Measurements from ENCODE around the gene CACNB4. TPM values are rescaled to one million over a fixed set of nuclear protein-coding genes. Genes with fewer than 3 reads are reported as not detected.

The CACNB4 gene
- total RNA-seq, 1 experiment from 2014 or later: 0.19 TPM

DNA sequence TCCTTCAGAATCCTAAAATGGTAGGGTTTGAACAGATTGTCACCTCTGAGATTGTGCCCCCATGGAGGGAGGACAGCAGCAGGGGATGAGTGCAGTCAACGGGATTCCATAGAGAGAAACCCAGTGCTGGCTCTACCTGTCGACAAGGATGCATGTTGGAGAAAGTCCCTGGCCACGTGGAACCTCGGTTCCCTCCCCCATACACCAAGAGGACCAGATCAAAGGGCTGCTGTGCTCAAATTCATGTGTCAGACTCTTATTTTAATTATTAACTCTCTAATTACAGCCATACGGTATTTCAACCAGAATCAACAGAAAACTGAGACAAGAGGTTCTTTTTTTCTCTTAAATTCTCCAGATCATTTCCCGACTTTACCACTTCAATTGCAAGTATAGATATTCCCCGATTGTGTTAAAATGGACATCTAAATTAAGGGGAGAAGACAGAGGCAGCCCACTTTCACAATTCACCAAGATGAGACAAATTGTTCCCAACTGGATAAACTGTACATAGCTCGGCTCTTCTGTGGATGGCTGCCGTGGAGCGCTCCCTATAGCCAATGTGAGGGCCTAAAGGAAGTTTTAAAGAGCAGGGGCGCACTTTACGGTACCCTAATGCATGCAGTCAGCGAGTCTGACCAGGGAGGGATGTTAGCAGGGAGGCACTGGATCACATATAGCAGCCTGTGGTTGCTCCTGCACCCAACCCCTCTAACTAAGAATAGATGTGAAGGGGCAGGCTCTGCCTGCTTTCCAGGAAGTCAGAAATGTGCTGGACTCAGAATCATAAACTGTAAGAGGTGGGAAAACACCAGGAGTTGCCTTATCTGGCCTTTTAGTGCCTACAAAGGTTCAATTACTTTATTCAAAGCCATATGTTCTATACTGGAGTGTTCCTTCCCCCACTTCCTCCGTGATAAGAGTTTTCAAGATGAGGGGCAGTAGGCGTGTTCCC is 123.1 kb downstream of the CACNB4 start:
- no TSS peak for BruUV-seq (replicated peaks)
- Histone ChIP-seq H3K4me1 (ENCODE audit: insufficient read depth, low read length, poor library complexity, severe bottlenecking) (no peaks in the 10 kb centered on the region), H3K36me3 (ENCODE audit: insufficient read depth, low read length, poor library complexity, severe bottlenecking) (no peaks in the 10 kb centered on the region), H3K4me3 (ENCODE audit: low read depth, low read length, poor library complexity, severe bottlenecking) (no peak overlapping the region), H3K27ac (ENCODE audit: low read depth, low read length, poor library complexity, severe bottlenecking) (no peak overlapping the region), H3K9me3 (ENCODE audit: low read depth, low read length, poor library complexity, severe bottlenecking) (no peaks in the 10 kb centered on the region), H3K27me3 (replicated peaks; ENCODE audit: insufficient read depth, low read depth, low read length, poor library complexity) (peaks cover 12% of the 10 kb centered on the region)
- intact Hi-C loops (cut with micrococcal nuclease; ENCODE audit: unreplicated experiment): no loop called here
- CTCF ChIA-PET: no interaction called here
- TF ChIP-seq EZH2 (IDR thresholded peaks at IDR 0.05; ENCODE audit: borderline replicate concordance, low read depth, low read length, poor library complexity, severe bottlenecking): no peak
- TF ChIP-seq, protein P1, sequence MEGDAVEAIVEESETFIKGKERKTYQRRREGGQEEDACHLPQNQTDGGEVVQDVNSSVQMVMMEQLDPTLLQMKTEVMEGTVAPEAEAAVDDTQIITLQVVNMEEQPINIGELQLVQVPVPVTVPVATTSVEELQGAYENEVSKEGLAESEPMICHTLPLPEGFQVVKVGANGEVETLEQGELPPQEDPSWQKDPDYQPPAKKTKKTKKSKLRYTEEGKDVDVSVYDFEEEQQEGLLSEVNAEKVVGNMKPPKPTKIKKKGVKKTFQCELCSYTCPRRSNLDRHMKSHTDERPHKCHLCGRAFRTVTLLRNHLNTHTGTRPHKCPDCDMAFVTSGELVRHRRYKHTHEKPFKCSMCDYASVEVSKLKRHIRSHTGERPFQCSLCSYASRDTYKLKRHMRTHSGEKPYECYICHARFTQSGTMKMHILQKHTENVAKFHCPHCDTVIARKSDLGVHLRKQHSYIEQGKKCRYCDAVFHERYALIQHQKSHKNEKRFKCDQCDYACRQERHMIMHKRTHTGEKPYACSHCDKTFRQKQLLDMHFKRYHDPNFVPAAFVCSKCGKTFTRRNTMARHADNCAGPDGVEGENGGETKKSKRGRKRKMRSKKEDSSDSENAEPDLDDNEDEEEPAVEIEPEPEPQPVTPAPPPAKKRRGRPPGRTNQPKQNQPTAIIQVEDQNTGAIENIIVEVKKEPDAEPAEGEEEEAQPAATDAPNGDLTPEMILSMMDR (conservative IDR thresholded peaks at IDR 0.05; ENCODE audit: low read depth, low read length): no peak
- POLR2A ChIA-PET (ENCODE audit: low non-redundant PET): no interaction called here
- DNase-seq (ENCODE audit: low spot score): no peak

DNA sequence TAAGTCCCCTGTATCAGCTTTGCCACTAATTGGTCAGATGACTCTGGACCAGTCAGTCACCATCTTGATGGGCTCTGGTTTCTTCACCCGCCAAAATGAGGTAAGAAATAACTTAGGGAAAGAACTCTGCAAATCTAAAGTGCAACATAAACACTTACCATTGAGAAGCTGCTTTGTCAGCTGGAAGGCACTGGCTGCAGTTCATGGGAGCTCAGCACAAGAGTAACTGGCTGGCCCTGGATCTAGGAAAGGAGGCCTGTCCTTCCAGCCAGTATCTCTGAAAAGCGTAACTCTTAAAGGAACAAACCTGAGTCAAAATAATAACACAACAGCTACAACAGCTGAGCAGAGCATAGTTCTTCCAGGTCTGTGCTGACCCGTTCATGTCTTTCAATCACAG is 123.9 kb downstream of the CACNB4 start:
- ChIA-PET POLR2A (ENCODE audit: low non-redundant PET) (no interaction called here), CTCF (no interaction called here)
- no TSS peak for BruUV-seq (replicated peaks)
- intact Hi-C loops (cut with micrococcal nuclease; ENCODE audit: unreplicated experiment): no loop called here
- Histone ChIP-seq H3K36me3 (ENCODE audit: insufficient read depth, low read length, poor library complexity, severe bottlenecking) (no peaks in the 10 kb centered on the region), H3K27ac (ENCODE audit: low read depth, low read length, poor library complexity, severe bottlenecking) (no peak overlapping the region), H3K4me3 (ENCODE audit: low read depth, low read length, poor library complexity, severe bottlenecking) (no peak overlapping the region), H3K4me1 (ENCODE audit: insufficient read depth, low read length, poor library complexity, severe bottlenecking) (no peaks in the 10 kb centered on the region), H3K9me3 (ENCODE audit: low read depth, low read length, poor library complexity, severe bottlenecking) (no peaks in the 10 kb centered on the region), H3K27me3 (replicated peaks; ENCODE audit: insufficient read depth, low read depth, low read length, poor library complexity) (peaks cover 12% of the 10 kb centered on the region)
- DNase-seq (ENCODE audit: low spot score): no peak
- TF ChIP-seq EZH2 (IDR thresholded peaks at IDR 0.05; ENCODE audit: borderline replicate concordance, low read depth, low read length, poor library complexity, severe bottlenecking): no peak
- TF ChIP-seq, protein P1 (conservative IDR thresholded peaks at IDR 0.05; ENCODE audit: low read depth, low read length): no peak

DNA sequence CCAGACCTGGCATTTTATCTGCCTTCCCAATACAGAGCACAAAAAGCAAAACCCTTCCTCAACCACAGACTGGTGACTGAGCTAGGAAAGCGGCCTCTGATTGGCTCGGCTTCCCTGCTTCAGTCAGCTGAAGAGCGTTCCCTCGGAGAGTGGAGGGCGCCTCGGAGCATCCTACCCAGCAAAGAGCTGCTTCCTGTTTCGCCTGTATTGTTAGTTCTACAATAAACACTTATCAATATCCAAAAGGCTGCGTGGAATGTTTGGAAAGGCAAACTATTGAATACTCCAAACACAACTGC is 125.0 kb downstream of the CACNB4 start:
- Histone ChIP-seq H3K4me3 (ENCODE audit: low read depth, low read length, poor library complexity, severe bottlenecking) (no peak overlapping the region), H3K36me3 (ENCODE audit: insufficient read depth, low read length, poor library complexity, severe bottlenecking) (no peaks in the 10 kb centered on the region), H3K4me1 (ENCODE audit: insufficient read depth, low read length, poor library complexity, severe bottlenecking) (no peaks in the 10 kb centered on the region), H3K9me3 (ENCODE audit: low read depth, low read length, poor library complexity, severe bottlenecking) (no peaks in the 10 kb centered on the region), H3K27ac (ENCODE audit: low read depth, low read length, poor library complexity, severe bottlenecking) (no peak overlapping the region), H3K27me3 (replicated peaks; ENCODE audit: insufficient read depth, low read depth, low read length, poor library complexity) (peaks cover 12% of the 10 kb centered on the region)
- ChIA-PET POLR2A (ENCODE audit: low non-redundant PET) (no interaction called here), CTCF (no interaction called here)
- TF ChIP-seq, protein P1 (conservative IDR thresholded peaks at IDR 0.05; ENCODE audit: low read depth, low read length): no peak
- TF ChIP-seq EZH2 (IDR thresholded peaks at IDR 0.05; ENCODE audit: borderline replicate concordance, low read depth, low read length, poor library complexity, severe bottlenecking): no peak
- no TSS peak for BruUV-seq (replicated peaks)
- DNase-seq (ENCODE audit: low spot score): no peak
- intact Hi-C loops (cut with micrococcal nuclease; ENCODE audit: unreplicated experiment): no loop called here

Data from A673 (cell line).